DMS114 treated with DMSO at 0.1 percent for 48 hours (cell line): Measurements from ENCODE around the gene MATR3.
A peak's percentile ranks its signal among the peaks of the same experiment; 100 is the strongest.
"Not testable (repeated sequence)": the region's sequence is repeated elsewhere in the genome, so short reads cannot be mapped to it uniquely, and the experiment has no call there.

ENCODE experiments used
- DNase-seq: peaks from one replicate; lab custom pipeline; 2025; ENCODE audit not compliant: unreplicated experiment; lab: John Stamatoyannopoulos, UW

Gene MATR3

GRCh38 chr5:139296198-139296597, 2.7 kb downstream of the MATR3 start:
- no peak for DNase-seq

DNA sequence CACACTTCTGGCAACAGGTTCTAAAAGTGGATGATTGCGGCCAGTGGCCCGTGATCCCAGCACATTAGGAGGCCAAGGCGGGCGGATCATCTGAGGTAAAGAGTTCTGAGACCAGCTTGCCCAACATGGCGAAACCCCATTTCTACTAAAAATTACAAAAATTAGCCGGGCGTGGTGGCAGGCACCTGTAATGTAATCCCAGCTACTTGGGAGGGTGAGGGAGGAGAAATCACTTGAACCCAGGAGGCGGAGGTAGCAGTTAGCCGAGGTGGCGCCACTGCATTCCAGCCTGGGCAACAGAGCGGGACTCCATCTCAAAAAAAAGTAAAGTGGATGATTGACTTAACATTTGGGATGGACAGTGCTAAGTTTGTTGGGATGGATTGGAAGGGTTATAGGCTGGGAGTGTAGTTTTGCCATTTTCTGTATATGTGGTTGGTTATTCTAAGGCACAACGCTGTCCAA, 3.4 kb downstream of the MATR3 start:
- no peak for DNase-seq

DNA sequence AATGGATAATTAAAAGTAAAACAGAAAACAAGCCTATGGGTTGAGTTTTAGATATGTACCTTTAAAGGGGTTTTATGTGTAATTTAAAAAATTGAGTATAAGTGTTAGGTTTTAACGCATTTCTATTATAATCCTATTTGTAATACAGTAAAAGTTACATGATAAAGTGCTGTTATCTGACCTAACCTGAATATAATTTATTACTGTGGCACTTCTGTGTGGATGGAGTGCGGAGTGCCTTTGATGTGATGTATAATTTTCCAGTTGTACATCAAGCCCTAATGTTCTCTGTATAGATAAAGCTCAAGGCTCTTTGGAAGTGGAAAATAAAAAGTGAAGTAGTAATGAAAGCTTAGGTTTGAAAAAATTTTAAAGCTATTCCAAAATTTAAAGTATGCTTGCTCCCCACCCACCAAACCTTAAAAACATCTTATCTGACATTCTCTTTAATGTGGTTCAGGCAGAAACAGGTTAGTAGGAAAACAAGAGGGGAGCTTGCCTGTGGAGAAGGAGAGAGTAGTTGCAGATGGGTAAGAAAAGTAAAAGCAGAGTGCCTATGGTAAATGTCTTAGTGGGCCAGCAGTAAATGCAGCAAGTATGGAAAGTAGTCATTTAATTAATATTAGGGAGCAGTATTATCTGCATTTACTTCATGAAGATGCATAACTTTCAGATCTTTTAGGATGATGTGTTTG, 4.0 kb downstream of the MATR3 start:
- DNase-seq, result no peak

GRCh38 chr5:139298242-139298641, 4.7 kb downstream of the MATR3 start:
- DNase-seq, result no peak

DNA sequence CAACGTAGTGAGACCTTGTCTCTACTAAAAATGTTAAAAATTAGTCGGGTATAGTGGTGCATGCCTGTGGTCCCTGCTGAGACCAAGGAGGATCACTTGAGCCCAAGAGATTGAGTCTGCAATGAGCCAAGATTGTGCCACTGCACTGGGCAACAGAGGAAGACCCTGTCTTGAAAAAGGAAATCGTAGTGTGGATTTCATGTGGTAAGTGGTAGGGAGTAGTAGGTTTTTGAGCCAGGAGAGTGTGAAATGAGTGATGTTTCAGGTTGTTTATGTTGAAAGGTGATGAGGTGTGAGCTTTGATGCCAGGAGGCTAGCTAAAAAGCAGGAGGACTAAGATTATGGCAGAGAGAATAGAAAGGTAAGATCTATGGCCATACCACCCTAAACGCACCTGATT, 5.9 kb downstream of the MATR3 start:
- DNase-seq, result no peak

- DNase-seq, result no peak
These were observed 8.4 kb downstream of the MATR3 start for GRCh38 chr5:139301808-139302499.

DNA sequence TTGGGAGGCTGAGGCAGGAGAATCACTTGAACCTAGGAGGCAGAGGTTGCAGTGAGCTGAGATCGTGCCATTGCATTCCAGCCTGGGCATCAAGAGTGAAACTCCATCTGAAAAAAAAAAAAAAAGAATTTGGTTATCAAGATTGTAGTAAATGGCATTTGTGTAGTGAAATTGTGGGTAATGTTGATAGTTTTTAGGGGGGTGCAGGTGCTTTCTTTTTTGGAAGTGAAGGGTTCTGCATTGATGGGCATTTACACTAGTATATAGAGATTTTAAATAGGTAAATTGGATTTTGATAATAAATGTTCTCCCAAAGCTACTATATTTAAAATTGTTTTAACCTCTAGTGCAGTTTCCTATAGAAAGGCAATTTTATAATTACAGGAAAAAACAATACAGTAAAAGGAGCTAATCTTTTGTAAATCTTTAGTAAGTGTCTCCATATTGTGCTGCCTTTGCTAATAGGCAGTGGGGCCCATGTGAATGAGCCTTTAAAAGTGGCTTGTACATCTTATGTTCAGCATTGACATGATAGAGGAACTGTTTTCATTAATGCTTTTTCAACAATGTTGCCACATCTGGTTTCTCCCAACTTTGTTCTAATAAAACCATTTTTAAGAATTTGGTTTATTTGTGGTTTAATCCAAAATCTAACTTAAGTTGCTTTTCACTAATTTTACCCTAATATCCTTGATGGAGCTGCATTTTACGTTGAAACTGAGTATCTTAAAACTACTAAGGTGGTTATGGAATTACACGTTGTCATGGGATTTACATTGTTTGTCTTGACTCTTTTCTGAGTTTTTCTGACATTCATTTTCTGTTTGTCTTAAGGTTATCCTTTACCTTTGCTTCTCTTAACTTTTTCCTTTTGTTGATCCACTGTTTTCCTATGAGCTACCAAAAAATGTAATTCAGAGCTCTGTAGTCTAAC, 11.1 kb downstream of the MATR3 start:
- DNase-seq, result no peak

DNA sequence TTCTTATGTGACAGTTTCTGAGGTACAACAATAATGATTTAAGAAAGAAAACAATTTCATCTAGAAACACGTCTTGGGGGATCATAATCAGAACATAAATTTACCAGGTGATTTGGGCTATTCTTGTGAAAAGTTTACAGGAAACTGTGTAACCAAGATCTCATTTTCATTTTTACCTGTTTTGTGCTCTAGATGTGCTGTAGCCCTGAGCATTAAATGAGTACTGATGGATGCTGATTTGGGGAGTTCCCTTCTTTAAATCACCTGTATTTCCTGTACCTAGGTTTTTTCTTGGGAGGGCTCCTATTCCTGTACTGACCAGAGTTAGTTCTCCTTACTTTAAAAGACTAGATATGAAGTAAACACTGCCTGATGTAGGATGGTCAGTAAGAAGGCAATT, 12.7 kb downstream of the MATR3 start:
- DNase-seq, result no peak

DNA sequence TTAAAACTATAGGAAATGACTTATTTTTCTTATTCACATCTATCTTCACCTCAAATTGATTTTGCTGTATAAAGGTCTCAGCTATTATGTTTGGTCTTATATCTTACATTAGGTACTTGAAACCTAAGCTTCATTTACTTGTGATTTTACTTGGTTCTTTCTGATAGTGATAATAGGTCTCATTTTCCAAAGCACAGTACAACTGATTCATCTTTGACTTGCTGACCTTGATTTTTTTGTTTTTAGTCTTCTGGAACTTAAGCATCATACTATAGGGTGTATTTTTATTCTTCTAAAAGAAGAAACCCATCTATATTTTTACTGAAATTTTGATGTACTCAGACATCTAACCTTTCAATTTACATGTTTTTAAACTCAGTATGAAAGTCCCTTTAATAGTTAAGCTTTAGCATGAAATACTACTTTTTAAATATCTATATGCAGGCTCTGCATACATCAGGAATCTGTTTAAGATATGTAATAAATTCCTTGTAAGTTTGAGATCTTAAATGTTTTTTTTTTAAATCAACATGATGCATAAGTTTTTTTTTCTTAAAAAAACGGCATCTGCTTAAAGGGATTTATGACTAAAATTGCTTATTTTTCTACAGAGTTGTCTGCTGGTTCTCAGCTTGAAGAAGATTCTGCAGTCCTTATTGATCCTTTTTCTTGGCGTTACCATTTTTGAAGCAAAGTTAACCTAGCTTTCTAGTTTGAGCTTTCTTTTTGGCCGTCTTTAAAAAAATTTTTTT, 13.3 kb downstream of the MATR3 start:
- DNase-seq, result no peak

GRCh38 chr5:139308797-139309196, 15.3 kb downstream of the MATR3 start:
- no peak for DNase-seq

- DNase-seq, result not testable (repeated sequence)
These were observed 17.2 kb downstream of the MATR3 start for GRCh38 chr5:139310715-139311186.

GRCh38 chr5:139312075-139312474, 18.5 kb downstream of the MATR3 start:
- DNase-seq, result no peak

GRCh38 chr5:139314276-139314675, 20.7 kb downstream of the MATR3 start:
- no peak for DNase-seq

GRCh38 chr5:139315056-139315615, 21.6 kb downstream of the MATR3 start:
- DNase-seq, result no peak

DNA sequence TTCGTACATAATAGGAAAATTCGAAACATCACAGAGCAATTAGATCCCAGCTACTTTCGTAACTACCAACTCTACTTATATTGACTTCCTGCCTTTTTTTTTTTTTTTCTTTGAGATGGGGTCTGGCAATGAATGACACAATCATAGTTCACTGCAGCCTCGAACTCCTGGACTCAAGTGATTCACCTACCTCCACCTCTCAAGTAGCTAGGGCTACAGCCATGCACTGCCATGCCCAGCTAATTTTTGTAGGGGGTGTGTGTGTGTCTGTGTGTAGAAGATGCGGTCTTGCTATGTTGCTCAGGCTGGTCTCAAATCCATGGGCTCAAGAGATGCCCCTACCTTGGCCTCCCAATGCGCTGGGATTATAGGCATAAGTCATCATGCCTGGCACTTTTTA, 42.3 kb downstream of the MATR3 start:
- DNase-seq, result no peak

DNA sequence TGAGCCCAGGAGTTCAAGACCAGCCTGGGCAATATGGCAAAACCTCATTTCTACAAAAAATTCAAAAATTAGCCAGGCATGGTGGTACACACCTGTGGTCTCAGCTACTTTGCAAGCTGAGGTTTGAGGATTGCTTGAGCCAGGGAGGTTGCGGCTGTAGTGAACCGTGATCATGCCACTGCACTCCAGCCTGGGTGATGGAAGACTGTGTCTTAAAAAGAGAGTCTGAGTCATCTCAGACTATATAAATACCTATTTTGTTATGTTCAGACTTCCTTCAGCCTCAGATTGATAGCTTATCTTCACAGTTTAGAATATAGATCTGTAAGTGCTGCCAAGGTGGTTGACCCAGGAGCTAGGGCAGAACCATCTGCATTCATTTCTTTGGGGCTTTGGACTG, 46.5 kb downstream of the MATR3 start:
- DNase-seq, result no peak

GRCh38 chr5:139341187-139341688, 47.7 kb downstream of the MATR3 start:
- DNase-seq, result no peak

GRCh38 chr5:139341689-139342422, 48.3 kb downstream of the MATR3 start, which contains the start of gene PAIP2:
Gene PAIP2 (plus strand): TSS chr5:139341854. CDS start chr5:139363785, 21,931 bp downstream.
- peak; percentile 98 for DNase-seq

GRCh38 chr5:139342423-139342723, 48.8 kb downstream of the MATR3 start:
- no peak for DNase-seq

GRCh38 chr5:139343476-139343875, 49.9 kb downstream of the MATR3 start:
- no peak for DNase-seq
